Activated naive CD8-positive, alpha-beta T cell (primary cell): ENCODE measurements around the gene GSN.

Experiments
- H3K27ac Mint-ChIP-seq: one replicate; pipeline ENCODE4 v1.8.0; 2021; ENCODE audit warnings: mixed read lengths
- H3K27me3 Mint-ChIP-seq: one replicate; pipeline ENCODE4 v1.8.0; 2021; ENCODE audit warnings: mixed read lengths
- H3K36me3 Mint-ChIP-seq: one replicate; pipeline ENCODE4 v1.8.0; 2021; ENCODE audit warnings: mixed read lengths
- H3K4me1 Mint-ChIP-seq: one replicate; pipeline ENCODE4 v1.8.0; 2021; ENCODE audit warnings: low read depth, mixed read lengths
- H3K4me3 Mint-ChIP-seq: one replicate; pipeline ENCODE4 v1.8.0; 2021; ENCODE audit warnings: mild to moderate bottlenecking, mixed read lengths
- H3K9me3 Mint-ChIP-seq: one replicate; pipeline ENCODE4 v1.8.0; 2021; ENCODE audit warnings: low read depth, mixed read lengths

The GSN gene

DNA sequence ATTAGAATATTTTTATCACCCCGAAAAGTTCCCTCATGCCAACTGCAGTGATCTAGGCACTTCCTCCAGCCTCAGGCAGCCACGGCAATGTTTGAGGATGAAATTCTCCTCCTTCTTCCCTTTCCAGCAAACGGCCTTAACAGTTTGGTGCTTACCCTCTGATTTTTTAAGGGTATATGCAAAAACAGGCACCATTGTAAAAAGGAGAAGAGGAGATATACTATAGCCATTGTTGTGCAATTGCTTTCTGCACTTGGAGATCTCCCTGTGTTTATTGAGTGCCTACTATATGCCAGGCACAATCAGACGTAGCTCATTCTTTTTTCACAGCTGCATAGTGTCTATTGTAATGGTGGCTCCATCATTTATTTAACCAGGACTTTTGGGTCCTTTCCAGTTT is 29.4 kb downstream of the GSN start:
- Mint-ChIP-seq H3K36me3 (no peaks in the 10 kb centered on the region), H3K4me1 (peaks cover 12% of the 10 kb centered on the region), H3K27me3 (peaks cover 5% of the 10 kb centered on the region), H3K9me3 (no peaks in the 10 kb centered on the region), H3K27ac (no peak overlapping the region), H3K4me3 (peak overlapping the region; percentile 2)

DNA sequence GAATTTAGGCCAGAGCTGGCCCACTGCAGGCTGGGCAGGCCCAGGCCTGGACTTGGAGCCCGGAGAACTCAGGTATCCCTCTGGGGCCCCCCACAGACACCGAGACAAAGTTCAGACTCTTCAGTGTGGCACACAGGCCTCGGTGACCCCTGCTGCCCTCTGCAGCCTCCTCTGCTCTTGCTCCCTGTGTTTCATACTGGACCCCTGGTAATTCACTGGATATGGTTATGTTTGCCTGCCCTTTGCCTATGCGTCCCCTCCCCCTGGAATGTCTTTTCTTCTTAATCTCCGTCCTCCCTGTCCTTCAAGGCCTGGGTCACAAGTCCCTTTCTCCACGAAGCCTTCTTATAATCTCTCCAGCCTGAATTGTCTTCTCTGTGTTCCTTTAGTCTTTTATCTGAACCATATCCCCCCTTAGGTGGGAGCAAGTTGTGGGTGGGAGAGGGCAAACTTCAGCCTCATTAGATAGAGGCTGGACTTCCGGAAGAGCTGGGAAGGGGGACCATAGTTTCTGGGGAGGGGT is 30.1 kb downstream of the GSN start:
- peak overlapping the region; percentile 84 for H3K4me3 Mint-ChIP-seq
- H3K4me1 Mint-ChIP-seq: peaks cover 12% of the 10 kb centered on the region
- H3K9me3 Mint-ChIP-seq: no peaks in the 10 kb centered on the region
- H3K36me3 Mint-ChIP-seq: no peaks in the 10 kb centered on the region
- H3K27me3 Mint-ChIP-seq: peaks cover 5% of the 10 kb centered on the region
- H3K27ac Mint-ChIP-seq: no peak overlapping the region

- Mint-ChIP-seq H3K27ac (peak overlapping the region; percentile 47), H3K27me3 (peaks cover 5% of the 10 kb centered on the region), H3K9me3 (no peaks in the 10 kb centered on the region), H3K4me3 (peak overlapping the region; percentile 84), H3K4me1 (peaks cover 12% of the 10 kb centered on the region), H3K36me3 (no peaks in the 10 kb centered on the region)
Observed at GRCh38 chr9:121298689-121299466, 30.9 kb downstream of the GSN start.

GRCh38 chr9:121299467-121300282 is 31.7 kb downstream of the GSN start:
- H3K4me3 Mint-ChIP-seq: peak overlapping the region; percentile 78
- H3K4me1 Mint-ChIP-seq: peaks cover 12% of the 10 kb centered on the region
- H3K9me3 Mint-ChIP-seq: no peaks in the 10 kb centered on the region
- no peaks in the 10 kb centered on the region for H3K36me3 Mint-ChIP-seq
- H3K27me3 Mint-ChIP-seq: peaks cover 5% of the 10 kb centered on the region
- H3K27ac Mint-ChIP-seq: no peak overlapping the region

DNA sequence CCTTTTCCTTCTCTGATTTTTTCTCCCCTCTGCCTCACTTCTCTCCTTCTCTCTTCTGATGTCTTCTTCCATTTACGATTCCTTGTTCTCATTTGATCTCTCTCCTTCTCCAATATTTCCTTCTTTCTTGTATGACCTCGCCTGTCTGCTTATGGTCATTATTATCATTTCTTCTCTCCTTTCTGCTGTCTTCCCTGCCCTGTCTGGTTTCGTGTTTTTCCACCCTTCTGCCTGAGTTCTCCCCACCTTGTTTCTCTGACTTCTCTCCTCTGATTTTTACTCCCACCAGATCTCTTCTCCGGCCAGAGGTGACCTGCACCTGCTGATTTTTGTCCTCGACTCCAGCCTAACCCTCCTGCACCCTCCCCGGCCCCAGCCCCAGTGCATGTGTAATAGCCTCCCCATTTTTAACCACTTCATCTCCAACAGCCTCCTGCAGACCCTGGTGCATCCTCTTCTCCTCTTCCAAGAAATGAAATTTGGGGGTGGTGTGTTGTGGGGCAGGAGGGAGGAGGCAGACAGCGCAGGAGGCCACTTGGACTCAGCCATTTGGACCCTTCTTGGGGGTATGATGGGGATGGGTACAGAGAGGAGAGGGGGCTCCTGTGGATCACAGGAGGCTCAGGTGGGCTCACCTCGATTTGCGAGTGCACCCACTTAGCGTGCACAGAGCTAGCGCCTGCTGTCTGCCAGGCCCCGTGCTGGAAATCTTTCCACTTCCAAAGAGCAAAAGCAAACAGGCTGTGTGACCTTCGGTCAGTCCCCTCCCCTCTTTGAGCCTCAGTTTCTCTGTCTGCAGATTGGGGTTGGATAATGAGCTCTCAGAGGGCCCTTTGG is 32.5 kb downstream of the GSN start:
- H3K4me3 Mint-ChIP-seq: peak overlapping the region; percentile 78
- no peaks in the 10 kb centered on the region for H3K36me3 Mint-ChIP-seq
- H3K27me3 Mint-ChIP-seq: peaks cover 5% of the 10 kb centered on the region
- H3K4me1 Mint-ChIP-seq: peaks cover 12% of the 10 kb centered on the region
- H3K27ac Mint-ChIP-seq: no peak overlapping the region
- no peaks in the 10 kb centered on the region for H3K9me3 Mint-ChIP-seq

DNA sequence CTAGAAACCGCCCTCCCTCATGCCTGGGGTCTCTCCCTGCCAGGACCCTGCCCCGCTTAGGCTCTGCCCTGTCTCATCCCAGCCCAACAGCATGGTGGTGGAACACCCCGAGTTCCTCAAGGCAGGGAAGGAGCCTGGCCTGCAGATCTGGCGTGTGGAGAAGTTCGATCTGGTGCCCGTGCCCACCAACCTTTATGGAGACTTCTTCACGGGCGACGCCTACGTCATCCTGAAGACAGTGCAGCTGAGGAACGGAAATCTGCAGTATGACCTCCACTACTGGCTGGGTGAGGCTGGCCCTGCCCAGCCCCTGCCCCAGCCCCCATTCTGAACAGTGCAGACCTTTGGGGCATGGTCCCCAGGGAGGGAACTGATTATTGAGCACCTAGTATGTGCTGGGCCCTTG is 33.9 kb downstream of the GSN start:
- Mint-ChIP-seq H3K27ac (no peak overlapping the region), H3K27me3 (peaks cover 5% of the 10 kb centered on the region), H3K9me3 (no peaks in the 10 kb centered on the region), H3K36me3 (no peaks in the 10 kb centered on the region), H3K4me3 (no peak overlapping the region), H3K4me1 (peaks cover 12% of the 10 kb centered on the region)

- Mint-ChIP-seq H3K27ac (no peak overlapping the region), H3K4me3 (no peak overlapping the region), H3K27me3 (peaks cover 5% of the 10 kb centered on the region), H3K4me1 (peaks cover 12% of the 10 kb centered on the region), H3K36me3 (no peaks in the 10 kb centered on the region), H3K9me3 (no peaks in the 10 kb centered on the region)
Observed at GRCh38 chr9:121302341-121302740, 34.4 kb downstream of the GSN start.

- Mint-ChIP-seq H3K4me3 (no peak overlapping the region), H3K27me3 (peaks cover 5% of the 10 kb centered on the region), H3K36me3 (peaks cover 1% of the 10 kb centered on the region), H3K9me3 (no peaks in the 10 kb centered on the region), H3K27ac (no peak overlapping the region), H3K4me1 (peaks cover 12% of the 10 kb centered on the region)
Observed at GRCh38 chr9:121302786-121303185, 34.8 kb downstream of the GSN start.

DNA sequence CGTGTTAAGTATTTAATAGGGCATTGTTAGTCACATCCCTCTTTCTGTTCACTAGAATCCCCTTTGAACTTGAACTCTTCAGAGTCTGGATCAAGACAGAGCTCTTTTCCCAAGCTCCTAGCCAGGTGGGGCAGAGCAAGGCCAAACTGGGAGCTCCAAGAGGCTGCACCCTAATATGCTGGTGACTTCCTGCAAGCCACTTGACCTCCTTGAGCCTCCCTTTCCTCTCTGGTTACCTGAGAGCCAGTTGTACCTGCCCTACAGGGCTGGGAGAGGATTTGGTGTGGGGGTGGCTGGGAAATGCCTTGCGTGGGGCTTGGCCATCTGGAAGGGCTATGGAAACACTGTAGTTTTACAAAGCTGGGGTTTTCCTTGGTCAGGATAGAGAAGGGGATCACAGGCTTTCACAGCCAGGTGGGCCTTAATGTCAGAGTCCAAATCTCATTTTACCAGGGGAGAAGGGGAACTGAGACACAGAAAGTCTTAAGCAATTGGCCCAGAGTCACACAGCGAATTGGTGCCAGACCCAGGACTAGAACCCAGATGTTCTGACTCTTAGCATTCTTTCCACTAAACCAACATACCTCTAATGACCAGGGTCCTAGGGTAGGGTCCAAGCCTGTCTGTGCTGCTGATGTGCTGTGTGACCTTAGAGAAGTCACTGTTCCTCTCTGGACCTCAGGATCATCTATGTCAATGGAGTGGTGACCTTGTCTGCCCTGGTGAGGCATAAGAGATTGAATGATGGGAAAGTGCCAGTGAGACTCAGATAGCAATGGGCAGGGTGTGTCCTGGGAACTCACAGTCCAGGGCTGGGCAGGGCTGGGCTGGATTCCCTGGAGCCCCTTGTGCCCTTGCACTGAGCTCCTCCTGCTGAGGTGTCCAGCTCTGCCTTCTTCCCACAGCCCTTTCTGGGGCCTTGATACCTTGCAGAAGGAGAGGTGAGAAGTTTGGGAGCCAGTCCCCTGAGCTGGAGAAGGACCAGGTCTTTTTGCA is 35.8 kb downstream of the GSN start:
- Mint-ChIP-seq H3K27ac (no peak overlapping the region), H3K4me3 (no peak overlapping the region), H3K4me1 (peaks cover 9% of the 10 kb centered on the region)

DNA sequence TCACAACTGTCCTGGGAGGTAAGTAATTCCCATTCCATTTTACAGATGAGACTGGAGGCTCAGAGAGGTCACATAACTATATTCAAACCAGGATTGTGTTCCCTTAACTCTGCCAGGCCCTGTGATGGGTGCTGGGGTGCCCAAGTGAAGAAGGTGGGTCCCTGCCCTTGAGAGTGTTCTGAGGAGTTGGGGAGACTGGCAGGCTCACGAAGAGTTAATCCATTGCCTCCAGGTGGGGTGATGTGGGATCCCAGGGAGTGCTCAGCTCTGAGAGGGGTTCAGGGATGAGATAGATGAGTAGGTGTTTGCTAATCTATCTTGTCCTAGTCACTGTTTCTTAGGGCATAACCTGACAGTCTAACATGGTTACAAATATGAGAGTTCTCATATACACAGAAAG is 36.7 kb downstream of the GSN start:
- Mint-ChIP-seq H3K27me3 (peaks cover 4% of the 10 kb centered on the region), H3K27ac (no peak overlapping the region), H3K36me3 (peaks cover 3% of the 10 kb centered on the region), H3K9me3 (no peaks in the 10 kb centered on the region), H3K4me1 (peaks cover 7% of the 10 kb centered on the region), H3K4me3 (no peak overlapping the region)

More for the DNA sequence above, 35.8 kb downstream of the GSN start:
- no peaks in the 10 kb centered on the region for H3K9me3 Mint-ChIP-seq
- peaks cover 5% of the 10 kb centered on the region for H3K27me3 Mint-ChIP-seq
- peaks cover 3% of the 10 kb centered on the region for H3K36me3 Mint-ChIP-seq

- Mint-ChIP-seq H3K4me1 (peaks cover 2% of the 10 kb centered on the region), H3K9me3 (no peaks in the 10 kb centered on the region), H3K4me3 (no peak overlapping the region), H3K36me3 (peaks cover 3% of the 10 kb centered on the region), H3K27ac (no peak overlapping the region), H3K27me3 (peaks cover 1% of the 10 kb centered on the region)
Observed at GRCh38 chr9:121305269-121305994, 37.5 kb downstream of the GSN start.

DNA sequence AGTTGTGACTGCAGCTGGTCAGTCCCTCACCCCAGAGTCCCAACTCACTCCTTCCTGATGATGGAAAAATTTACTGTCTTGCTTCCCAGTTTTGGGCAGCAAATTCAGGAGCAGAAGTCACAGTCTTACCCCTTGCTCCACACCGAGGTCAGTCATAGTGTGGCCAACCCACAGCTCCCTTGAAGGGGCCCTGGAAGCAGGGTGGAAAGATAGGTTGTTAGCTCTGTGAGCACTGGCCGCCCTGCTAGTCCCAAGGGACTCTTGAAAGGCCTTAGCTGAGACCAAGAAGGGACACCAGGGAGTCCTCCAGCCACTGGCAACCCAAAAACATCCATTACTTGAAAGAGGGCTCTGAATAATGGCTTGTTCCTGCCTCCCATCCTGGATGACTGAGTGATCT is 40.0 kb downstream of the GSN start:
- Mint-ChIP-seq H3K36me3 (peaks cover 3% of the 10 kb centered on the region), H3K27ac (no peak overlapping the region), H3K27me3 (no peaks in the 10 kb centered on the region), H3K9me3 (no peaks in the 10 kb centered on the region), H3K4me3 (no peak overlapping the region), H3K4me1 (no peaks in the 10 kb centered on the region)

DNA sequence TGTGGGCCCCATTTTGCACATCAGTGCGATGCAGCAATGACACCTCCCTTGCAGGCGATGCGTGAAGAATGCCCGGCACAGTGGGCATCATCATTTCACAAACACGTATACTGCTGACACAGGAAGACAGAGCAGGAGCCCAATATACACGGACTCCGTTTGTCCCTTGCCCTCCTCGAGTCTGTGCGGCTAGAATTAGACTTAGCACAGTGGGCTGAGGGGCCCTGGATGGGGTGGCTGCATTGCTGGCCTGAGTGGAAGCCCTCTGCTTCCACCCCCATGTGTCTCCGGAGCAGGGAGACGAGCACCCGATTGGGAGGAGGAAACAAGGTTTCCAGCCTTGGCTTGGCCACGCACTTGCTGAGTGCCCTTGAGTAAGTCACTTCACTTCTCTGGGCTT is 40.8 kb downstream of the GSN start:
- Mint-ChIP-seq H3K9me3 (no peaks in the 10 kb centered on the region), H3K27ac (no peak overlapping the region), H3K4me1 (no peaks in the 10 kb centered on the region), H3K27me3 (no peaks in the 10 kb centered on the region), H3K4me3 (no peak overlapping the region), H3K36me3 (peaks cover 3% of the 10 kb centered on the region)
